Tibial nerve (tissue), 4 donors: ENCODE results near the gene GRIP2. TPM values are rescaled to one million over a fixed set of nuclear protein-coding genes. Genes with fewer than 3 reads are reported as not detected.

Experiments used
- DNase-seq, 2 donors: peaks; one replicate each; pipeline ENCODE4 v3.0.0-alpha.2; 2019; ENCODE audit warnings: low spot score in 2 of 2
- H3K27ac ChIP-seq, 4 donors: fragments of 200-600 bp; sonication (generic) in 3 of 4; one replicate each; pipeline ENCODE4 v1.5.1; 2017 to 2019; ENCODE audit warnings: mild to moderate bottlenecking in 1 of 4
- H3K27me3 ChIP-seq, 2 donors: fragments of 200-600 bp; sonication (generic) in 1 of 2; one replicate each; pipeline versions ENCODE4 v1.5.1 to v1.6.0; 2017 to 2019
- H3K36me3 ChIP-seq, 3 donors: fragments of 200-600 bp; sonication (generic); one replicate each; pipeline ENCODE4 v1.5.1; 2018 to 2019
- H3K4me1 ChIP-seq, 4 donors: fragments of 200-600 bp; sonication (generic) in 3 of 4; one replicate each; pipeline ENCODE4 v1.5.1; 2017 to 2019
- H3K4me3 ChIP-seq, 4 donors: fragments of 200-600 bp; sonication (generic) in 3 of 4; one replicate each; pipeline ENCODE4 v1.5.1; 2017 to 2019; ENCODE audit warnings: mild to moderate bottlenecking in 1 of 4, moderate library complexity in 1 of 4
- H3K9me3 ChIP-seq, 4 donors: fragments of 200-600 bp; sonication (generic) in 3 of 4; one replicate each; pipeline ENCODE4 v1.5.1; 2017 to 2019
- CTCF ChIP-seq, 5 experiments: fragments of 200-600 bp in 3 of 5; fragments of 450-650 bp in 2 of 5; sonication (generic) in 3 of 5; IDR thresholded peaks; one replicate each; pipeline ENCODE4 v1.5.1; 2016 to 2019; ENCODE audit warnings: antibody characterized with exemption in 5 of 5, mild to moderate bottlenecking in 3 of 5, moderate library complexity in 2 of 5
- EP300 ChIP-seq, 2 donors: sonication (generic); formaldehyde crosslinking; IDR thresholded peaks; one replicate each; pipeline ENCODE4 v1.6.1; 2017; ENCODE audit warnings: antibody characterized with exemption in 2 of 2, mild to moderate bottlenecking in 1 of 2
- POLR2A ChIP-seq, 2 donors: fragments of 450-650 bp; IDR thresholded peaks; one replicate each; pipeline ENCODE4 v1.6.1; 2017; ENCODE audit warnings: antibody characterized with exemption in 2 of 2, mild to moderate bottlenecking in 2 of 2, moderate library complexity in 2 of 2
- WGBS, 2 donors: methylation state at CpG; one replicate each; pipeline ENCODE4 v1.1.5; 2018; 5-methylcytosine and 5-hydroxymethylcytosine counted together
- total RNA-seq, 4 donors: library from RNA; depleted of rRNA; stranded (reverse); fragments of >200 nt; gene quantifications; one replicate each; pipeline ENCODE4 v1.1.0, GENCODE V29; 2016

GRIP2 gene
- total RNA-seq, 4 donors from 2014 or later, result 0.21 to 1.5 (median 0.99) TPM

- no peak for DNase-seq
- H3K27ac ChIP-seq, result no peak overlapping the region
- H3K4me3 ChIP-seq, result no peak overlapping the region
- TF ChIP-seq POLR2A (IDR thresholded peaks at IDR 0.05) (no peak), CTCF (IDR thresholded peaks at IDR 0.05) (no peak), EP300 (IDR thresholded peaks at IDR 0.05) (no peak)
- peaks cover 0 to 38% (median 7%) of the 10 kb centered on the region in 3 donors for H3K36me3 ChIP-seq
- H3K4me1 ChIP-seq, result peaks cover 0 to 39% (median 8%) of the 10 kb centered on the region in 4 donors
- no peaks in the 10 kb centered on the region for H3K27me3 ChIP-seq
- 91 to 100% methylated on average over 1 of the region's 1 CpG for WGBS, 2 donors
- H3K9me3 ChIP-seq, result no peaks in the 10 kb centered on the region
Measured at GRCh38 chr3:14483286-14483685, 56.9 kb downstream of the GRIP2 start.

GRCh38 chr3:14482271-14482721 lies 57.8 kb downstream of the GRIP2 start:
- Histone ChIP-seq H3K27ac (no peak overlapping the region), H3K4me3 (no peak overlapping the region), H3K9me3 (no peaks in the 10 kb centered on the region), H3K36me3 (peaks cover 0 to 39% (median 7%) of the 10 kb centered on the region in 3 donors), H3K4me1 (peaks cover 0 to 39% (median 8%) of the 10 kb centered on the region in 4 donors), H3K27me3 (no peaks in the 10 kb centered on the region)
- DNase-seq, result peak; percentile 26 to 28
- no peak for TF ChIP-seq POLR2A (IDR thresholded peaks at IDR 0.05)
- peak; percentile 40 to 59 for TF ChIP-seq EP300 (IDR thresholded peaks at IDR 0.05)
- 12 to 36% methylated on average over 2 of the region's 2 CpGs for WGBS, 2 donors

- peaks cover 0 to 39% (median 8%) of the 10 kb centered on the region in 4 donors for H3K4me1 ChIP-seq
- TF ChIP-seq EP300 (IDR thresholded peaks at IDR 0.05), result no peak
- no peaks in the 10 kb centered on the region for H3K27me3 ChIP-seq
- H3K9me3 ChIP-seq, result no peaks in the 10 kb centered on the region
- 86 to 90% methylated on average over 12 to 13 of the region's 13 CpGs for WGBS, 2 donors
- no peak overlapping the region for H3K27ac ChIP-seq
- H3K36me3 ChIP-seq, result peaks cover 0 to 43% (median 7%) of the 10 kb centered on the region in 3 donors
- no peak overlapping the region for H3K4me3 ChIP-seq
- DNase-seq, result no peak
Measured at GRCh38 chr3:14481646-14482036, 58.5 kb downstream of the GRIP2 start.

- H3K36me3 ChIP-seq, result peaks cover 0 to 42% (median 7%) of the 10 kb centered on the region in 3 donors
- no peaks in the 10 kb centered on the region for H3K9me3 ChIP-seq
- no peaks in the 10 kb centered on the region for H3K27me3 ChIP-seq
- DNase-seq, result no peak
- no peak for TF ChIP-seq CTCF (IDR thresholded peaks at IDR 0.05)
- TF ChIP-seq EP300 (IDR thresholded peaks at IDR 0.05), result no peak
- no peak for TF ChIP-seq POLR2A (IDR thresholded peaks at IDR 0.05)
- peaks cover 0 to 44% (median 8%) of the 10 kb centered on the region in 4 donors for H3K4me1 ChIP-seq
- H3K4me3 ChIP-seq, result no peak overlapping the region
- WGBS, 2 donors, result 85 to 90% methylated on average over 10 of the region's 10 CpGs
- no peak overlapping the region for H3K27ac ChIP-seq
Measured at GRCh38 chr3:14481018-14481645, 59.0 kb downstream of the GRIP2 start.

GRCh38 chr3:14480207-14481017 lies 59.7 kb downstream of the GRIP2 start:
- Histone ChIP-seq H3K36me3 (peaks cover 0 to 35% (median 3%) of the 10 kb centered on the region in 3 donors), H3K27me3 (no peaks in the 10 kb centered on the region), H3K27ac (no peak overlapping the region), H3K4me3 (no peak overlapping the region), H3K9me3 (no peaks in the 10 kb centered on the region), H3K4me1 (peaks cover 0 to 52% (median 8%) of the 10 kb centered on the region in 4 donors)
- no peak for TF ChIP-seq EP300 (IDR thresholded peaks at IDR 0.05)
- TF ChIP-seq CTCF (IDR thresholded peaks at IDR 0.05), result no peak
- TF ChIP-seq POLR2A (IDR thresholded peaks at IDR 0.05), result no peak
- no peak for DNase-seq
- 59 to 70% methylated on average over 6 to 7 of the region's 8 CpGs for WGBS, 2 donors

GRCh38 chr3:14479591-14479990 lies 60.6 kb downstream of the GRIP2 start:
- 90 to 93% methylated on average over 6 of the region's 6 CpGs for WGBS, 2 donors
- no peaks in the 10 kb centered on the region for H3K9me3 ChIP-seq
- H3K27ac ChIP-seq, result no peak overlapping the region
- H3K4me3 ChIP-seq, result no peak overlapping the region
- H3K36me3 ChIP-seq, result peaks cover 0 to 29% (median 0%) of the 10 kb centered on the region in 3 donors
- DNase-seq, result no peak
- H3K27me3 ChIP-seq, result no peaks in the 10 kb centered on the region
- H3K4me1 ChIP-seq, result peaks cover 0 to 55% (median 11%) of the 10 kb centered on the region in 4 donors
- no peak for TF ChIP-seq EP300 (IDR thresholded peaks at IDR 0.05)
- TF ChIP-seq POLR2A (IDR thresholded peaks at IDR 0.05), result no peak
- no peak for TF ChIP-seq CTCF (IDR thresholded peaks at IDR 0.05)
